CD14-positive monocyte (primary cell): ENCODE data around the gene LAMA3. TPM values are rescaled to one million over a fixed set of nuclear protein-coding genes. Genes with fewer than 3 reads are reported as not detected.

ENCODE experiments used
- DNase-seq, 3 donors: peaks; one replicate each; pipeline ENCODE4 v3.0.0-alpha.2; 2011 to 2022
- H2AFZ ChIP-seq: 2 replicates; pipeline ENCODE4 v1.6.0; 2012; ENCODE audit warnings: mild to moderate bottlenecking, low read depth, low read length, inconsistent platforms; ENCODE audit not compliant: insufficient read depth, poor library complexity, severe bottlenecking
- H3K27ac ChIP-seq, 2 donors: 1 replicate in 1 of 2; 2 replicates in 1 of 2; pipeline ENCODE4 v1.5.1; 2012 to 2013; ENCODE audit warnings: low read length in 2 of 2, control low read depth in 1 of 2, inconsistent platforms in 1 of 2, low read depth in 1 of 2, mild to moderate bottlenecking in 1 of 2
- H3K27me3 ChIP-seq, 2 donors: one replicate each; pipeline versions ENCODE4 v1.6.0 to v1.6.1; 2011 to 2013; ENCODE audit warnings: low read length in 2 of 2; ENCODE audit not compliant: control insufficient read depth in 2 of 2, insufficient read depth in 2 of 2
- H3K36me3 ChIP-seq, 2 donors: replicated peaks in 1 of 2; 1 replicate in 1 of 2; 2 replicates in 1 of 2; pipeline versions ENCODE4 v1.5.1 to v1.6.1; 2012 to 2013; ENCODE audit warnings: low read length in 2 of 2, control low read depth in 1 of 2, inconsistent platforms in 1 of 2, mild to moderate bottlenecking in 1 of 2; ENCODE audit not compliant: insufficient read depth in 2 of 2, control insufficient read depth in 1 of 2
- H3K4me1 ChIP-seq, 2 donors: 1 replicate in 1 of 2; 2 replicates in 1 of 2; pipeline versions ENCODE4 v1.5.1 to v1.6.1; 2012 to 2013; ENCODE audit warnings: low read length in 2 of 2, control low read depth in 1 of 2, inconsistent platforms in 1 of 2, mild to moderate bottlenecking in 1 of 2, moderate library complexity in 1 of 2; ENCODE audit not compliant: insufficient read depth in 2 of 2, control insufficient read depth in 1 of 2
- H3K4me2 ChIP-seq: replicated peaks from 2 replicates; pipeline ENCODE3; 2012; ENCODE audit warnings: low read length, moderate library complexity, mild to moderate bottlenecking; ENCODE audit not compliant: poor library complexity, severe bottlenecking; ENCODE audit errors: extremely low read depth
- H3K4me3 ChIP-seq, 3 experiments: fragments of 200-600 bp in 1 of 3; sonication (generic) in 1 of 3; replicated peaks in 1 of 3; 1 replicate in 2 of 3; 2 replicates in 1 of 3; pipeline ENCODE4 v1.5.1; 2011 to 2013; ENCODE audit warnings: low read length in 3 of 3, mild to moderate bottlenecking in 3 of 3, control low read depth in 2 of 3, low read depth in 2 of 3, inconsistent platforms in 1 of 3, moderate library complexity in 1 of 3
- H3K79me2 ChIP-seq: 2 replicates; pipeline ENCODE4 v1.6.0; 2012; ENCODE audit warnings: mild to moderate bottlenecking, control low read depth, inconsistent platforms, low read length, moderate library complexity; ENCODE audit not compliant: insufficient read depth
- H3K9ac ChIP-seq: 2 replicates; pipeline ENCODE4 v1.6.0; 2017; ENCODE audit warnings: low read length, mild to moderate bottlenecking; ENCODE audit not compliant: insufficient read depth, poor library complexity, severe bottlenecking
- H3K9me3 ChIP-seq, 2 donors: replicated peaks in 1 of 2; 1 replicate in 1 of 2; 2 replicates in 1 of 2; pipeline versions ENCODE4 v1.5.1 to v1.6.1; 2012 to 2013; ENCODE audit warnings: low read length in 2 of 2, control low read depth in 1 of 2; ENCODE audit not compliant: control insufficient read depth in 1 of 2, insufficient read depth in 1 of 2
- H4K20me1 ChIP-seq: 2 replicates; pipeline ENCODE4 v1.6.0; 2012; ENCODE audit warnings: mild to moderate bottlenecking, low read length, control low read depth, moderate library complexity; ENCODE audit not compliant: insufficient read depth
- H3K27ac Mint-ChIP-seq, 7 donors: one replicate each; pipeline ENCODE4 v1.8.0; 2020; ENCODE audit warnings: mild to moderate bottlenecking in 7 of 7, mixed read lengths in 7 of 7, moderate library complexity in 6 of 7, inconsistent platforms in 2 of 7
- H3K27me3 Mint-ChIP-seq, 3 donors: one replicate each; pipeline ENCODE4 v1.8.0; 2021 to 2022; ENCODE audit warnings: low read depth in 3 of 3, mild to moderate bottlenecking in 3 of 3, mixed read lengths in 3 of 3, moderate library complexity in 3 of 3, inconsistent platforms in 1 of 3
- H3K36me3 Mint-ChIP-seq, 2 donors: one replicate each; pipeline ENCODE4 v1.8.0; 2020; ENCODE audit warnings: mixed read lengths in 2 of 2, inconsistent platforms in 1 of 2, mild to moderate bottlenecking in 1 of 2
- H3K4me1 Mint-ChIP-seq: one replicate; pipeline ENCODE4 v1.8.0; 2020; ENCODE audit warnings: mild to moderate bottlenecking, mixed read lengths
- H3K4me3 Mint-ChIP-seq, 2 donors: one replicate each; pipeline ENCODE4 v1.8.0; 2020; ENCODE audit warnings: mild to moderate bottlenecking in 2 of 2, mixed read lengths in 2 of 2, moderate library complexity in 1 of 2
- H3K9me3 Mint-ChIP-seq, 7 donors: one replicate each; pipeline ENCODE4 v1.8.0; 2020 to 2022; ENCODE audit warnings: mixed read lengths in 7 of 7, mild to moderate bottlenecking in 6 of 7, moderate library complexity in 6 of 7, inconsistent platforms in 2 of 7
- WGBS: methylation state at CpG from one replicate; pipeline ENCODE4 v1.1.5; 2013; ENCODE audit warnings: missing lambda C conversion rate; ENCODE audit not compliant: insufficient coverage; 5-methylcytosine and 5-hydroxymethylcytosine counted together
- intact Hi-C, 2 donors: fragments of 100-400 bp; cut with micrococcal nuclease; formaldehyde crosslinking; loops; one replicate each; pipeline versions ENCODE4 v1.15.0 to v1.15.1; 2023
- polyA plus RNA-seq, 3 donors: library from polyadenylated mRNA; depleted of rRNA in 1 of 3; unstranded in 2 of 3; stranded (reverse) in 1 of 3; fragments of 300-500 nt in 2 of 3; fragments of >200 nt in 1 of 3; fragmentation: Illumina TruSeq in 2 of 3; gene quantifications; 1 replicate in 2 of 3; 2 replicates in 1 of 3; pipeline ENCODE4 v1.2.3, GENCODE V29; 2012 to 2021
- TF ChIP-seq, protein P1 (sequence below): fragments of 200-600 bp; IDR thresholded peaks from one replicate; pipeline ENCODE4 v1.8.0; 2022; ENCODE audit warnings: antibody characterized with exemption, mild to moderate bottlenecking

The LAMA3 gene
- polyA plus RNA-seq, 3 donors = not detected

DNA sequence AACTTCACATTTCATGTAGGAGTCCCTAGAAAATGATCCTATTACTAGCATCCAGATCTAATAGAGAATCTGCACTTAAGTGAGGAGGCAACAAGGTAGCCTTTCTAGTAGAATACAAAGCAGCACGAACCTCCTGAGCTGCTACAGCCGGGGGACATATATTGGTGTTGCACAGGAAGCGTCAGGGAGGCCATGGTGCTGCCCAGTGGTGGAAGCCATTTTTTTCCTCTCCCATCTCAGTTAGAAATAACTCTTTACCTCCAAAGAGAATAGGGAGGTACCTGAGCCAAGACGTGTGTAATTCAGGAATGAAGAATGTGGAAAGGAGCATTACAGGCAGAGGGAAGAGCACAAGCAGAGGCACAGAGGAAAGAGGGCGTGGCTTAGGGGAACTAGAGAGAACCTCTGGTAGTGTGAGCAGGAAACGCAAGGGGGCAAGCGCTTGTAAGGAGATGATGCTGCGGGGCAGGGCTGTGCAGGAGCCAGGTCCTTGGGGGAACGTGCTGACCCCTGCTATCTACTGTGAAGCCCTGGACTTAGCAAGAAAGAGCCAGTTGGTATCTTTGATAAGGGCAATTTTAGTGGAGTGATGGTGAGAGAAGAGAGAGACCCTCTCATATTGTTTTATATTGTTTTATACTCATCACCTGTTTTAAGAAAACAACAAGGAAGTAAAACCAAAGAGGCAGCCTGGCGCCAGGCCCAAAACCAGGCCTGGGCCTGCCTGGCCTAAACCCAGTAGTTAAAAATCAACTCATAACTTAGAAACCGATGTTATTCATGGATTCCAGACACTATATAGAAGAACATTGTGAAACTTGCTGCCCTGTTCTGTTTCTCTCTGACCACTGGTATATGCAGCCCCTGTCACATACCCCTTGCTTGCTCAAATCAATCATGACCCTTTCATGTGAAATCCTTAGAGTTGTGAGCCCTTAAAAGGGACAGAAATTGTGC is 275.3 kb downstream of the LAMA3 start:
- no peaks in the 10 kb centered on the region for H3K79me2 ChIP-seq
- no peak overlapping the region for H3K27ac Mint-ChIP-seq
- no peaks in the 10 kb centered on the region for H3K9me3 ChIP-seq
- TF ChIP-seq, protein P1, sequence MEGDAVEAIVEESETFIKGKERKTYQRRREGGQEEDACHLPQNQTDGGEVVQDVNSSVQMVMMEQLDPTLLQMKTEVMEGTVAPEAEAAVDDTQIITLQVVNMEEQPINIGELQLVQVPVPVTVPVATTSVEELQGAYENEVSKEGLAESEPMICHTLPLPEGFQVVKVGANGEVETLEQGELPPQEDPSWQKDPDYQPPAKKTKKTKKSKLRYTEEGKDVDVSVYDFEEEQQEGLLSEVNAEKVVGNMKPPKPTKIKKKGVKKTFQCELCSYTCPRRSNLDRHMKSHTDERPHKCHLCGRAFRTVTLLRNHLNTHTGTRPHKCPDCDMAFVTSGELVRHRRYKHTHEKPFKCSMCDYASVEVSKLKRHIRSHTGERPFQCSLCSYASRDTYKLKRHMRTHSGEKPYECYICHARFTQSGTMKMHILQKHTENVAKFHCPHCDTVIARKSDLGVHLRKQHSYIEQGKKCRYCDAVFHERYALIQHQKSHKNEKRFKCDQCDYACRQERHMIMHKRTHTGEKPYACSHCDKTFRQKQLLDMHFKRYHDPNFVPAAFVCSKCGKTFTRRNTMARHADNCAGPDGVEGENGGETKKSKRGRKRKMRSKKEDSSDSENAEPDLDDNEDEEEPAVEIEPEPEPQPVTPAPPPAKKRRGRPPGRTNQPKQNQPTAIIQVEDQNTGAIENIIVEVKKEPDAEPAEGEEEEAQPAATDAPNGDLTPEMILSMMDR = no peak
- no peak overlapping the region for H3K4me3 ChIP-seq
- intact Hi-C loops = no loop called here
- no peak overlapping the region for H3K4me3 Mint-ChIP-seq
- H3K4me2 ChIP-seq = no peak overlapping the region
- no peak overlapping the region for H3K9ac ChIP-seq
- H4K20me1 ChIP-seq = no peaks in the 10 kb centered on the region
- H3K9me3 Mint-ChIP-seq = peaks cover 0 to 3% (median 0%) of the 10 kb centered on the region in 7 donors
- peaks cover 0 to 2% (median 0%) of the 10 kb centered on the region in 3 donors for H3K27me3 Mint-ChIP-seq
- H3K4me1 Mint-ChIP-seq = peaks cover 29% of the 10 kb centered on the region
- peak overlapping the region; percentile 64 for H2AFZ ChIP-seq
- no peaks in the 10 kb centered on the region for H3K27me3 ChIP-seq
- WGBS = 86% methylated on average over 6 of the region's 11 CpGs
- no peaks in the 10 kb centered on the region for H3K36me3 Mint-ChIP-seq
- no peaks in the 10 kb centered on the region for H3K36me3 ChIP-seq
- H3K27ac ChIP-seq = no peak overlapping the region
- DNase-seq = no peak
- peaks cover 15 to 21% of the 10 kb centered on the region in 2 donors for H3K4me1 ChIP-seq

DNA sequence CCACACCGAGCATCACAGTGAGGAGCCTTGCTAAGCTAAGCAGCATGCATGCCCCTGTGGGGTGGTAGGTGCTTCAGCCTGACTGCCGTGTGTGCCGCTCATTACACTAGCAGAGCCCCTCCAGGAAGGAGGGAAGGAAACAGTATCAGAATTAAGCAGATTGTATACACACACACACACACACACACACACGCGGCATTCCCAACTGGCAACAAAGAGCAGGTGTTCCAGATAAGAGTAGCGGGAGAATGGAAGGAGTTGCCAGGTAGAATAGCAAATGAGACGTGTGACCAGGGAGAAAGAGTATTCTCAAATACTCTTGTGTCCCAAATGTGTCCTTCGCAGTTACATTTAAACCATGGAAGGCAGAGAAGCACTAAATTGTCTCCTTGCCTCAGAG is 277.7 kb downstream of the LAMA3 start:
- Mint-ChIP-seq H3K4me1 (peaks cover 41% of the 10 kb centered on the region), H3K27me3 (no peaks in the 10 kb centered on the region), H3K4me3 (peak overlapping the region in 1 of 2 donors; percentile 6), H3K36me3 (no peaks in the 10 kb centered on the region), H3K27ac (peak overlapping the region in 2 of 7 donors; percentile 36 to 71), H3K9me3 (peaks cover 0 to 6% (median 0%) of the 10 kb centered on the region in 7 donors)
- intact Hi-C loops = no loop called here
- Histone ChIP-seq H3K4me1 (peaks cover 25 to 30% of the 10 kb centered on the region in 2 donors), H4K20me1 (no peaks in the 10 kb centered on the region), H2AFZ (peak overlapping the region; percentile 58), H3K9ac (no peak overlapping the region), H3K4me3 (no peak overlapping the region), H3K36me3 (no peaks in the 10 kb centered on the region), H3K4me2 (peak overlapping the region; percentile 51), H3K9me3 (no peaks in the 10 kb centered on the region), H3K27ac (no peak overlapping the region), H3K27me3 (no peaks in the 10 kb centered on the region), H3K79me2 (no peaks in the 10 kb centered on the region)
- 80% methylated on average over 3 of the region's 8 CpGs for WGBS
- no peak for DNase-seq
- TF ChIP-seq, protein P1 = no peak
